HepG2 (cell line): ENCODE data around the gene SLC2A4. TPM values are rescaled to one million over a fixed set of nuclear protein-coding genes. Genes with fewer than 3 reads are reported as not detected.

Experiments used
- CEBPG ChIP-seq: IDR thresholded peaks from 2 replicates; pipeline ENCODE4 v1.6.1; 2016
- CREB1 ChIP-seq, 2 experiments: fragments of 450-650 bp in 1 of 2; IDR thresholded peaks; 2 replicates each; pipeline ENCODE4 v1.6.1; 2016 to 2017; ENCODE audit warnings: control low read depth in 1 of 2, mild to moderate bottlenecking in 1 of 2, missing compliant biosample characterization in 1 of 2, missing genetic modification characterization in 1 of 2
- DMTF1 ChIP-seq: sonication (generic); formaldehyde crosslinking; IDR thresholded peaks from 2 replicates; pipeline ENCODE4 v1.4.0; 2020; ENCODE audit warnings: mild to moderate bottlenecking, missing genetic modification reagents
- MTA3 ChIP-seq: sonication (generic); formaldehyde crosslinking; IDR thresholded peaks from 2 replicates; pipeline ENCODE4 v1.4.0; 2020; ENCODE audit warnings: missing genetic modification reagents
- RCOR2 ChIP-seq: IDR thresholded peaks from 2 replicates; pipeline ENCODE4 v1.6.1; 2016; ENCODE audit warnings: missing biosample characterization, missing genetic modification reagents
- SP4 ChIP-seq: sonication (generic); formaldehyde crosslinking; IDR thresholded peaks from 2 replicates; pipeline ENCODE4 v1.8.1; 2023; ENCODE audit warnings: mild to moderate bottlenecking, missing genetic modification reagents
- TBX2 ChIP-seq: sonication (generic); formaldehyde crosslinking; IDR thresholded peaks from 2 replicates; pipeline ENCODE4 v1.5.0; 2020; ENCODE audit warnings: missing genetic modification reagents, mild to moderate bottlenecking, borderline replicate concordance
- THAP8 ChIP-seq: sonication (generic); formaldehyde crosslinking; IDR thresholded peaks from 2 replicates; pipeline ENCODE4 v1.5.1; 2020; ENCODE audit warnings: missing genetic modification reagents, mild to moderate bottlenecking, borderline replicate concordance
- TOE1 ChIP-seq: sonication (generic); formaldehyde crosslinking; IDR thresholded peaks from 2 replicates; pipeline ENCODE4 v1.4.0; 2020; ENCODE audit warnings: mild to moderate bottlenecking, missing genetic modification reagents
- U2AF2 ChIP-seq: fragments of 200-400 bp; formaldehyde crosslinking; IDR thresholded peaks from 2 replicates; pipeline ENCODE4 v1.6.1; 2017; ENCODE audit warnings: low read depth, mild to moderate bottlenecking, low read length
- ZBTB3 ChIP-seq: sonication (generic); formaldehyde crosslinking; IDR thresholded peaks from 2 replicates; pipeline ENCODE4 v1.4.0; 2020; ENCODE audit warnings: low read depth, mild to moderate bottlenecking, moderate library complexity, missing genetic modification reagents, borderline replicate concordance
- ZNF224 ChIP-seq: sonication (generic); formaldehyde crosslinking; IDR thresholded peaks from 2 replicates; pipeline ENCODE4 v1.5.0; 2020; ENCODE audit warnings: mild to moderate bottlenecking, missing genetic modification reagents
- polyA plus RNA-seq, 8 experiments: library from polyadenylated mRNA; depleted of rRNA in 3 of 8; stranded (reverse) in 7 of 8; unstranded in 1 of 8; fragments of >200 nt; fragmentation: Illumina TruSeq in 4 of 8; extraction: Trizol in 4 of 8; gene quantifications; 2 replicates each; pipeline versions ENCODE4 v1.2.1 to v1.2.3, GENCODE V29; 2011 to 2016; ENCODE audit warnings: low read depth in 4 of 8, missing spikeins in 1 of 8, mixed read lengths in 1 of 8; ENCODE audit not compliant: insufficient read depth in 1 of 8
- total RNA-seq, 5 experiments: library from RNA; depleted of rRNA; stranded (reverse); fragments of >200 nt; fragmentation: Illumina TruSeq; extraction: Trizol; gene quantifications; 2 replicates each; pipeline ENCODE4 v1.2.3, GENCODE V29; 2016; ENCODE audit warnings: low read depth in 1 of 5

Gene SLC2A4
- total and polyA plus RNA-seq, 2 of the 13 experiments (the other 11 are each of a cell fraction or from before 2014, with no cell fraction given) = 4.9 to 5.8 TPM

- no peak for TF ChIP-seq DMTF1 (CRISPR knock-in tag)
- TF ChIP-seq U2AF2 = no peak
- TF ChIP-seq TOE1 = 0 out of 2 replicates have a peak, but pooled peaks have one; percentile 1
- TF ChIP-seq CEBPG (CRISPR knock-in tag) = no peak
- no peak for TF ChIP-seq RCOR2 (CRISPR knock-in tag)
- TF ChIP-seq CREB1 (IDR thresholded peaks at IDR 0.05) = peak; percentile 27; the same call in 1 of the 2 replicates
- 0 out of 2 replicates have a peak, but pooled peaks have one; percentile 27 for TF ChIP-seq CREB1 (CRISPR knock-in tag; IDR thresholded peaks at IDR 0.05)
- TF ChIP-seq ZNF224 (CRISPR knock-in tag) = peak; percentile 4; the same call in 1 of the 2 replicates
- TF ChIP-seq SP4 (CRISPR knock-in tag) = peak; percentile 95
- 0 out of 2 replicates have a peak, but pooled peaks have one; percentile 51 for TF ChIP-seq ZBTB3 (CRISPR knock-in tag)
- TF ChIP-seq THAP8 = 0 out of 2 replicates have a peak, but pooled peaks have one; percentile 26
- TF ChIP-seq MTA3 (CRISPR knock-in tag) = no peak
- no peak for TF ChIP-seq TBX2
Observed at GRCh38 chr17:7281074-7281952, at the start of gene SLC2A4 (continued).
